ENCODE data around the gene IKBKE.
A peak's percentile ranks its signal among the peaks of the same experiment; 100 is the strongest.

IKBKE gene

DNA sequence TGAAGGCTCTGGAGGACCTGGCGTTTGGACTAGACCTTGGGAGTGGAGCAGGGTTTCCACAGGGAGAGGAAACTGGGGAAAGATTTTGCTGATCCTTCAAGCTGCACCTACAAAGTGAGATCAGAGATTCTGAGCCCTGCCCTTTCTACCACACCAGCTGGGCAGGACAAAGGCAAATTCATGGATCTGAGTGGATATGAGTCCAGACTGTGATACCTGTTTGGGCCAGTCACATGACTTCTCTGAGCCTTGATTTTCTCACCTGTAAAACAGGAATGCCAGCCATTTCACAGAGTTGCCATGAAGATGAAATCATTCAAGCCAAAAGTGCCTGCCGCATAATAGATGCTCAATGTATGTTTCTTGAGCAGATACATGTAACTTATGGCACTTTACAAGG lies 32.1 kb downstream of the IKBKE start:
- no peak for DNase-seq (ENCODE audit: low spot score)
- TF ChIP-seq, protein P1, sequence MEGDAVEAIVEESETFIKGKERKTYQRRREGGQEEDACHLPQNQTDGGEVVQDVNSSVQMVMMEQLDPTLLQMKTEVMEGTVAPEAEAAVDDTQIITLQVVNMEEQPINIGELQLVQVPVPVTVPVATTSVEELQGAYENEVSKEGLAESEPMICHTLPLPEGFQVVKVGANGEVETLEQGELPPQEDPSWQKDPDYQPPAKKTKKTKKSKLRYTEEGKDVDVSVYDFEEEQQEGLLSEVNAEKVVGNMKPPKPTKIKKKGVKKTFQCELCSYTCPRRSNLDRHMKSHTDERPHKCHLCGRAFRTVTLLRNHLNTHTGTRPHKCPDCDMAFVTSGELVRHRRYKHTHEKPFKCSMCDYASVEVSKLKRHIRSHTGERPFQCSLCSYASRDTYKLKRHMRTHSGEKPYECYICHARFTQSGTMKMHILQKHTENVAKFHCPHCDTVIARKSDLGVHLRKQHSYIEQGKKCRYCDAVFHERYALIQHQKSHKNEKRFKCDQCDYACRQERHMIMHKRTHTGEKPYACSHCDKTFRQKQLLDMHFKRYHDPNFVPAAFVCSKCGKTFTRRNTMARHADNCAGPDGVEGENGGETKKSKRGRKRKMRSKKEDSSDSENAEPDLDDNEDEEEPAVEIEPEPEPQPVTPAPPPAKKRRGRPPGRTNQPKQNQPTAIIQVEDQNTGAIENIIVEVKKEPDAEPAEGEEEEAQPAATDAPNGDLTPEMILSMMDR (IDR thresholded peaks at IDR 0.05; ENCODE audit: extremely low read depth, missing control alignments) = no peak

DNA sequence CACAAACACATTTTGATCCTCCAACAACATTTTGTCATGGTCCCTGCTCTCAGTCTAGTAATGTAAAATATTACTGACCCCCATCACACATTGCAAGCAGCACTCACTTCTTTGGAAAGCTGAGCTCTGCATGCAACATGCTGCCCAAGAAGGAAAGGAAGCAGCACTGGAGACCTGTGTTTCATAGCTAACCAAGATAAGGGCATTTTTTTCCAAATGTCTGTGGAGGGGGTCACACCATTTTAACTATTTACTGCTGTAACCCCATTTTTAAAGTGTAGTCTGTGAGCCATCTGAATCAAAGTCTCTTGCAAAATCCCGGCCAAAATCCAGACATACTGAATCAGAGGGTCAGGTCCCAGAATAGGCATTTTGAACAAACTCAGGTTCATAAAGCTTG lies 32.5 kb downstream of the IKBKE start:
- DNase-seq (ENCODE audit: low spot score) = no peak
- TF ChIP-seq, protein P1 (IDR thresholded peaks at IDR 0.05; ENCODE audit: extremely low read depth, missing control alignments) = no peak

DNA sequence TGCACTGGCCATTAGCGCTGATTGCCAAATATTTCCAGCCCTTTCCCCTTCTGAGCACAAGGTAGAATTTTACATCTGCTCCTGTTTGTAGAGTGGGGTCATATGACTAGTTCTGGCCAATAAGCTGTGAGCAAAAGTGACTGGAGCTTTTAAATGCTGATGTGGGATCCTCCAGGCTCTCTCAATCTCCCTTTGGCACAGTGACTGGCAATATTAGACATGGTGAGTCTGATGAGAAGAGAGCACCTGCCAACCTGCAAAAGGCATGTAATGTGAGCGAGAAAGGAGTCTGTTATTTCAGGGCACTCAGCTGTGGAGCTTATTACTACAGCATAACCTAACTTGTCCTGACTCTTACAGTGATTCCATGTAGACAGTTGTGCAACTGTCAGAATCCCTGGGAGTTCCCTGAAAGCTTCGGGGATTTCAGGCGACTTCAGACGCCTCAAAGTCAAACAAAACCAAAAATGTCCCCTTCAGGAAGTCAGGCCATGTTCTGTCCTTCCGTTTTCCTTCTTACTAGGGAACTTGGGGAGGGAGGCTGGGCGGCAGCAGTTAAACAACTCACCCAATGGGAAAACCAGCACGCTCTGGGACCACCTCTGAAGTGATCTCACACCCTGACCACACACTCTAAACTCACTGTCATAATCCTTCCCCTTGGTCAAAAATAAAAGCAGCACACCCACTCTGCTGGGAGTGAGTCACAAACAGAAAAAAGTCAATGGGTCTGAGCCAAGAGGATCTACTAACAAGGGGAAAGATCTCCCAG lies 33.5 kb downstream of the IKBKE start:
- DNase-seq (ENCODE audit: low spot score) = peak; percentile 84
- TF ChIP-seq, protein P1 (IDR thresholded peaks at IDR 0.05; ENCODE audit: extremely low read depth, missing control alignments) = no peak

DNA sequence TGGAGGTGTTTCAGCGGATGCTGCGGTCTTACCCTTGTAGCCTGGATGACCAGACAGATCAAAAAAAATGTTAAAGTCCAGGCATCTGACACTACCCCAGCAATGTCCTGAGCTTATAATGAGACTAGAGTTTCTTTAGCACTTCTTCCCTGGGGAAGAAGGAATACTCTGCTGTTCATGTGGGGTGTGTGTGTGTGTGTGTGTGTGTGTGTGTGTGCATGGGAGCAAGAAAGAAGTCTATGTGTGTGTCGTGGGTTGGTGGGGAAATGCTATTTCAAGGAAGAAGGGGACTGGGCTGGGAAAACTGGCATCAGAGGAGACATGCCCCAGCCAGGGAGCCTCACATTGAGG lies 34.1 kb downstream of the IKBKE start:
- DNase-seq (ENCODE audit: low spot score) = no peak
- TF ChIP-seq, protein P1 (IDR thresholded peaks at IDR 0.05; ENCODE audit: extremely low read depth, missing control alignments) = no peak

DNA sequence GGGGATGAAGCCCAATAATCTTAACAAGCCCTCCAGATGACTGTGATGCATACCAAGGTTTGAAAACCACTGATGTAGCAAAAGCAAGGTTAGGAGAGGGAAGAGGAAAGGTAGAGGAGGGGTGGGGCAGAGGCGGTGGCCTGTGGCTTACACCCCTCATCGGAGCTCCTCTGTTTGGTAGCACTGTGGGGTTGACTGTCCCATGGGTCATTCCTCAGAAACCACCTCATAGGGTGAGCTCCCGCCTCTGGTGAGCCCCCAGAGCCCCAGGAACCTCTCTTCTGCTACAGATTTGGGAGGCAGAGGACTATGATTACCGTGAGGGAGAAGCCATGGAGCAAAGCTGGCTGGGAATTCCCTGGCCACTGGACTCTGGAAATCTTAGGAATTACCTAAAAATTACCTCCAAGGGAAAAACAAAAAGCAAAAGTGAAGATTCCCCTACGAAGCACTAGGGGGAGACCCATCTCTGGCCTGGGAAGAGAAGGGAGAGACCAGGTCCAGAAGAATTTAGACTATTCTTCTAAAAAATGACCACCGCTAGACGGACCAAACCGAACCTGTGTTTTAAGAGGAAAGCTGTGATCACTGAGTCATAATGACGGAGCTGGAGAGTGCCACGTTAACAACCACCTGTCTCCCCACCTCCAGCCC lies 35.6 kb downstream of the IKBKE start:
- TF ChIP-seq, protein P1 (IDR thresholded peaks at IDR 0.05; ENCODE audit: extremely low read depth, missing control alignments) = peak; percentile 42
- DNase-seq (ENCODE audit: low spot score) = peak; percentile 41

DNA sequence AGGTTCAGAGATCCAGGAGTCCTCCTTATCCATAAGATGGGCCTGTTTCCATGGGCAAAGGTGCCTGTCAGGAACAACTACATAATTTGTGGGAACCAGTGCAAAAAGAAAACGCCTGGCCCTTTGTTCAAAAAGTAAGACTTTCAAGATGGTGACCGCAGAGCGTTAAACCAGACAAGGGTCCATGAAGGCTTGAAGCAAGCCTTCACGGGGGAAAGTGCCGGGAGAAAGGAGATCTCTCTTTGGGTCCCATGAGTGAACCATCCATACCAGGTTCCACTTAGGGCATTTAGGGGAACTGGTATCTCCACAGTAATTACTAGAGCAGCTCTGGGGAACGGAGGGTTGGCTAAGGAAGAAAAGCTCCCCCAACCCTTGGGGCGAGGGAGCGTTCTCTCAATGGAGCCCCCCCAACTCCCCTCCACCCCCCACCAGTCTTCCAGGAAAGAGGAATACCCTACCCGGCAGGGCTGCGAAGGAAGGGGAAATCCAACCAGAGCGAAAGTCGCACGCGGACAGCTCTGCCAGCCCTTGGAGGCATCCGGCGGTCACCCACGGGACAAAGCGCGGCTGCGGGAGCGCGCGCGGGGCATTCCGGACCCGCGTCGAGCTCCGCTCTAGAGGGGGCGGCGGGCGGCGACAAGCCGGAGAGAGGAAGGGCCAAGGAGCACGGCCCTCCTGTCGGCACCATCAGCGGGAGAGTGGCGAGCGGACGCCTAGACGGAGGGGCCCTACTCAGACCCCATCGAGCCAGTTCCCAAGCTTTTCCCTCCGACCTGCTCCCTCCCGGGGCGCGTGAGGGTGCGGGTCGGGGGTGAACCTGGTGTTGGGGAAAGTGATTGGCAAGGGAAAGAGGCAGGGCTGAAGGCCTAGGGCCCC lies 36.4 kb downstream of the IKBKE start:
- TF ChIP-seq, protein P1 (IDR thresholded peaks at IDR 0.05; ENCODE audit: extremely low read depth, missing control alignments) = no peak
- DNase-seq (ENCODE audit: low spot score) = peak; percentile 57
